ENCODE measurements around the gene SNTA1. TPM values are rescaled to one million over a fixed set of nuclear protein-coding genes. Genes with fewer than 3 reads are reported as not detected.
A peak's percentile ranks its signal among the peaks of the same experiment; 100 is the strongest.

Gene SNTA1
- total RNA-seq, 5 donors from 2014 or later (not counting 1 experiment from before 2014, with no cell fraction given), result 4.4 to 7.8 (median 5.5) TPM

DNA sequence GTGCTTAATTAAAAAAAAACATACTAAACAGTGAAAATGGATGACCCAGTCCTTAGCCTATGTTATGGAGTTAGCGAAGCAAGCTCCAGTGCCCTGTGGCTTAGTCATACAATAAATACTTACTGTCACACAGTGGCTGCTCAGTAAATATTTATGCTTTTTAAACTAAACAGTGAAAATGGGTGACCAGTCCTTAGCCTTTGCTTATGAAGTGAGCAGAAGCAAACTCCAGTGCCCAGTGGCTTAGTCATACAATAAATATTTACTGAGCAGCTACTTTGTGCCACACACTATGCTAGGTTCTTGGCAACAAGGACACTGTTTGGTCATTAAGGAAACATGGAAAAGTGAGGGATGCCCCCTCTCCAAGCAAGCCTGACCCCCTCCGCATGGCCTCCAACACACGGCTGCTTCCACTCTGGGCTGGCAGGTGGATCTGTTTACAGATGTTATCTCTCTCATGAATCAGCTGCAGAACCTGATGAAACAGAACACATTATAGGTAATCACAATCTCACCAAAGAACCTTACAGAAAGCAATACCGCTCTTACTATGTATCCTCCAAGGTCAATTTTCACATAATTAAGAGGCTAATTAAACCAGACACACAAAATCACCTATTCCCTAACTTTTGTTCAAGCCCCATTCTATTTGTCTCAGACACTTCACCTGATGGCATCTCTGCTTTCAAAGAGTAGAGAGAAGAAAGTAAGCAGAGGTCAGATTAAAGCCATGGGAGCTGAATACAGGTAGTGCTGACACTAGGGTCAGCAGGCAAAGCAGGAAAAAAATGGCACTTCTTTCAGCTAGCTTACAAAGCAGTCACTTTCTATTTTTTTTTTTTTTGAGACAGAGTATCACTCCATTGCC is 69.6 kb downstream of the SNTA1 start:
- H3K9me3 Mint-ChIP-seq, result no peaks in the 10 kb centered on the region
- ATAC-seq (replicated peaks in 1 of 4), result no peak
- peaks cover 22 to 70% (median 54%) of the 10 kb centered on the region in 3 donors for H3K4me1 Mint-ChIP-seq
- no peak for DNase-seq
- H3K27ac ChIP-seq (ENCODE audit: low read length), result peak overlapping the region; percentile 10
- H3K4me3 ChIP-seq (ENCODE audit: control insufficient read depth in 1 of 2, extremely low read depth in 1 of 2, low read length in 1 of 2), result no peak overlapping the region
- H3K36me3 Mint-ChIP-seq, result peaks cover 31% of the 10 kb centered on the region
- H3K27me3 ChIP-seq (replicated peaks in 1 of 2; ENCODE audit: control insufficient read depth in 2 of 2, extremely low read depth in 1 of 2, insufficient read depth in 2 of 2, low read length in 1 of 2), result no peaks in the 10 kb centered on the region
- H3K9me3 ChIP-seq, result no peaks in the 10 kb centered on the region
- H3K4me3 Mint-ChIP-seq, result no peak overlapping the region
- peaks cover 19 to 52% of the 10 kb centered on the region in 2 donors for H3K36me3 ChIP-seq (ENCODE audit: control insufficient read depth in 2 of 2, extremely low read depth in 1 of 2, insufficient read depth in 1 of 2, low read length in 1 of 2)
- peaks cover 21 to 42% of the 10 kb centered on the region in 2 experiments for H3K4me1 ChIP-seq (ENCODE audit: control insufficient read depth in 1 of 2, extremely low read depth in 1 of 2, insufficient read depth in 2 of 2, low read length in 2 of 2)
- CTCF ChIA-PET, result interaction anchor here in 1 of 2 donors (2.1 kb wide), 1 partner anchor 27 kb away, joined by 10 read pairs; the partner anchor contains the start of gene CDK5RAP1
- H3K27me3 Mint-ChIP-seq, result no peaks in the 10 kb centered on the region
- WGBS (ENCODE audit: insufficient coverage), result 94% methylated on average over 3 of the region's 4 CpGs
- peak overlapping the region; percentile 11 to 65 for H3K27ac Mint-ChIP-seq
- POLR2A ChIA-PET, result interaction anchor here in 1 of 2 donors (0.6 kb wide), 1 partner anchor 102 kb away, joined by 5 read pairs; no protein-coding TSS in a partner anchor

GRCh38 chr20:33372993-33373441 is 70.5 kb downstream of the SNTA1 start:
- H3K27me3 ChIP-seq (replicated peaks in 1 of 2; ENCODE audit: control insufficient read depth in 2 of 2, extremely low read depth in 1 of 2, insufficient read depth in 2 of 2, low read length in 1 of 2), result no peaks in the 10 kb centered on the region
- Mint-ChIP-seq H3K4me1 (peaks cover 16 to 60% (median 45%) of the 10 kb centered on the region in 3 donors), H3K27me3 (no peaks in the 10 kb centered on the region), H3K9me3 (no peaks in the 10 kb centered on the region), H3K36me3 (peaks cover 22% of the 10 kb centered on the region), H3K4me3 (no peak overlapping the region), H3K27ac (peak overlapping the region; percentile 40 to 48)
- WGBS (ENCODE audit: insufficient coverage), result no CpG with 5 or more reads among the region's 4 CpGs
- ChIA-PET CTCF (interaction anchor here (0.6 to 2.1 kb wide), 4 partner anchors 13 to 1444 kb away, joined by 3 to 10 read pairs (median 4); partner anchors contain the start of gene CDK5RAP1 (in 1 of the 2)), POLR2A (interaction anchor here in 1 of 2 donors (0.7 kb wide), 1 partner anchor 23 kb away, joined by 4 read pairs; no protein-coding TSS in a partner anchor)
- no peaks in the 10 kb centered on the region for H3K9me3 ChIP-seq
- ATAC-seq (replicated peaks in 1 of 4), result no peak
- H3K36me3 ChIP-seq (ENCODE audit: control insufficient read depth in 2 of 2, extremely low read depth in 1 of 2, insufficient read depth in 1 of 2, low read length in 1 of 2), result peaks cover 18 to 47% of the 10 kb centered on the region in 2 donors
- no peak for DNase-seq
- H3K4me3 ChIP-seq (ENCODE audit: control insufficient read depth in 1 of 2, extremely low read depth in 1 of 2, low read length in 1 of 2), result no peak overlapping the region
- H3K4me1 ChIP-seq (ENCODE audit: control insufficient read depth in 1 of 2, extremely low read depth in 1 of 2, insufficient read depth in 2 of 2, low read length in 2 of 2), result peaks cover 15 to 42% of the 10 kb centered on the region in 2 experiments
- peak overlapping the region; percentile 90 for H3K27ac ChIP-seq (ENCODE audit: low read length)

DNA sequence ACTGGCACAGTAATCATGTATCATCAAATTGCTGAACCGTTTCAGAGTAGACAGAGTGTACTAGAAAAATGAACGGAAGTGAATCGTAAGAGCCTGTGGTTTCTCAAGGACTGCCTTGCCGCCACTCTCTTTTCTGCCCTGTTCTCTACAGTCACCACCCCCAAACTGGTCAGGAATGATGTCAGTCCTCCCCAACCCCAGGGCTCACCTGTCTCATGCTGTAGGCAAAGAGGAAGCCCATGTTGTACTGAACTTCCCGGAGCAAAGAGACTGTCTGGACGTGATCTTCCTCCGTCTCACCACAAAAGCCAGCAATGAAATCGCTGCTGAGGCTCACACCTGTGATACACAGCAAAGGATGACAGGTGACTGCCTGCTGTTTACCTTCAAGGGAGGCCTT is 73.3 kb downstream of the SNTA1 start:
- ChIA-PET POLR2A (no interaction called here), CTCF (no interaction called here)
- 60% methylated on average over 7 of the region's 8 CpGs for WGBS (ENCODE audit: insufficient coverage)
- Mint-ChIP-seq H3K4me1 (peaks cover 0 to 43% (median 32%) of the 10 kb centered on the region in 3 donors), H3K27me3 (no peaks in the 10 kb centered on the region), H3K36me3 (peaks cover 33% of the 10 kb centered on the region), H3K4me3 (peak overlapping the region; percentile 5 to 35 (median 10)), H3K27ac (peak overlapping the region; percentile 79 to 86), H3K9me3 (no peaks in the 10 kb centered on the region)
- peak; percentile 82 to 91 (median 86) for ATAC-seq (replicated peaks in 1 of 4)
- Histone ChIP-seq H3K27ac (ENCODE audit: low read length) (peak overlapping the region; percentile 90), H3K36me3 (ENCODE audit: control insufficient read depth in 2 of 2, extremely low read depth in 1 of 2, insufficient read depth in 1 of 2, low read length in 1 of 2) (peaks cover 24 to 61% of the 10 kb centered on the region in 2 donors), H3K4me3 (ENCODE audit: control insufficient read depth in 1 of 2, extremely low read depth in 1 of 2, low read length in 1 of 2) (no peak overlapping the region), H3K27me3 (replicated peaks in 1 of 2; ENCODE audit: control insufficient read depth in 2 of 2, extremely low read depth in 1 of 2, insufficient read depth in 2 of 2, low read length in 1 of 2) (no peaks in the 10 kb centered on the region), H3K4me1 (ENCODE audit: control insufficient read depth in 1 of 2, extremely low read depth in 1 of 2, insufficient read depth in 2 of 2, low read length in 2 of 2) (peaks cover 10 to 32% of the 10 kb centered on the region in 2 experiments), H3K9me3 (no peaks in the 10 kb centered on the region)
- peak; percentile 18 to 86 (median 68) for DNase-seq

DNA sequence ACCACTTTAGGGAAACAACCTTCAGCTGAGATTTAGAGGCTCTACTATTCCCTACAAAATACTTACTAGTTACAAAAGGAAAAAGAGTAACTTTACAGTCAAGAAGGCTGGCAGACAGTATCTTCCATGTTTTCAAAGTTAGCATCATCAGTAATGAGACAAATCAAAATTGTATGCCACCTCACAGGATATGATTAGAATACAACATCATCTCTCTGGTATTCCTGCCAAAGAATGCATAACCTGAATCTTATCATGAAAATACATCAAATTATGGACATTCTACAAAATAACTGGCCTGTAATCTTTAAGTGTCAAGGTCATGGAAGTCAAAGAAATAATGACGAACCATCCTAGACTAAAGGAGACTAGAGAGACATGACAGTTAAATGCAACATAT is 80.7 kb downstream of the SNTA1 start:
- H3K9me3 ChIP-seq, result no peaks in the 10 kb centered on the region
- DNase-seq, result no peak
- Mint-ChIP-seq H3K4me1 (no peaks in the 10 kb centered on the region), H3K9me3 (no peaks in the 10 kb centered on the region), H3K27ac (no peak overlapping the region), H3K27me3 (no peaks in the 10 kb centered on the region), H3K36me3 (peaks cover 64% of the 10 kb centered on the region), H3K4me3 (no peak overlapping the region)
- H3K36me3 ChIP-seq (ENCODE audit: control insufficient read depth in 2 of 2, extremely low read depth in 1 of 2, insufficient read depth in 1 of 2, low read length in 1 of 2), result peaks cover 14 to 69% of the 10 kb centered on the region in 2 donors
- POLR2A ChIA-PET, result interaction anchor here in 1 of 2 donors (0.6 kb wide), 1 partner anchor 53 kb away, joined by 3 read pairs; no protein-coding TSS in a partner anchor
- CTCF ChIA-PET, result interaction anchor here in 1 of 2 donors (0.7 kb wide), 1 partner anchor 473 kb away, joined by 3 read pairs; no protein-coding TSS in a partner anchor
- no CpG with 5 or more reads among the region's 1 CpG for WGBS (ENCODE audit: insufficient coverage)
- no peaks in the 10 kb centered on the region for H3K4me1 ChIP-seq (ENCODE audit: control insufficient read depth in 1 of 2, extremely low read depth in 1 of 2, insufficient read depth in 2 of 2, low read length in 2 of 2)
- no peak overlapping the region for H3K4me3 ChIP-seq (ENCODE audit: control insufficient read depth in 1 of 2, extremely low read depth in 1 of 2, low read length in 1 of 2)
- no peak overlapping the region for H3K27ac ChIP-seq (ENCODE audit: low read length)
- ATAC-seq (replicated peaks in 1 of 4), result no peak
- H3K27me3 ChIP-seq (replicated peaks in 1 of 2; ENCODE audit: control insufficient read depth in 2 of 2, extremely low read depth in 1 of 2, insufficient read depth in 2 of 2, low read length in 1 of 2), result no peaks in the 10 kb centered on the region

GRCh38 chr20:33359399-33360261 is 83.9 kb downstream of the SNTA1 start:
- WGBS (ENCODE audit: insufficient coverage), result 86% methylated on average over 2 of the region's 8 CpGs
- peak overlapping the region in 1 of 2 donors; percentile 55 for H3K27ac Mint-ChIP-seq

More at GRCh38 chr20:33359399-33360261, 83.9 kb downstream of the SNTA1 start:
- peaks cover 50% of the 10 kb centered on the region for H3K36me3 Mint-ChIP-seq
- no peak overlapping the region for H3K4me3 Mint-ChIP-seq
- no peaks in the 10 kb centered on the region for H3K27me3 Mint-ChIP-seq
- no peaks in the 10 kb centered on the region for H3K9me3 ChIP-seq
- H3K4me3 ChIP-seq (ENCODE audit: control insufficient read depth in 1 of 2, extremely low read depth in 1 of 2, low read length in 1 of 2), result no peak overlapping the region
- DNase-seq (no peak), ATAC-seq (replicated peaks in 1 of 4) (no peak)
- H3K4me1 Mint-ChIP-seq, result no peaks in the 10 kb centered on the region
- no peak overlapping the region for H3K27ac ChIP-seq (ENCODE audit: low read length)
- CTCF ChIA-PET, result interaction anchor here in 1 of 2 donors (0.5 to 1.2 kb wide), 2 partner anchors 13 kb away, joined by 3 read pairs; no protein-coding TSS in a partner anchor
- H3K4me1 ChIP-seq (ENCODE audit: control insufficient read depth in 1 of 2, extremely low read depth in 1 of 2, insufficient read depth in 2 of 2, low read length in 2 of 2), result no peaks in the 10 kb centered on the region
- no peaks in the 10 kb centered on the region for H3K27me3 ChIP-seq (replicated peaks in 1 of 2; ENCODE audit: control insufficient read depth in 2 of 2, extremely low read depth in 1 of 2, insufficient read depth in 2 of 2, low read length in 1 of 2)
- H3K36me3 ChIP-seq (ENCODE audit: control insufficient read depth in 2 of 2, extremely low read depth in 1 of 2, insufficient read depth in 1 of 2, low read length in 1 of 2), result peaks cover 3 to 56% of the 10 kb centered on the region in 2 donors
- POLR2A ChIA-PET, result no interaction called here
- no peaks in the 10 kb centered on the region for H3K9me3 Mint-ChIP-seq
